ENCODE data around the gene HOXA1. TPM values are rescaled to one million over a fixed set of nuclear protein-coding genes. Genes with fewer than 3 reads are reported as not detected.

The HOXA1 gene
- total and polyA plus RNA-seq, 2 of the 8 experiments (the other 6 are each of a cell fraction or from before 2014, with no cell fraction given), result not detected

DNA sequence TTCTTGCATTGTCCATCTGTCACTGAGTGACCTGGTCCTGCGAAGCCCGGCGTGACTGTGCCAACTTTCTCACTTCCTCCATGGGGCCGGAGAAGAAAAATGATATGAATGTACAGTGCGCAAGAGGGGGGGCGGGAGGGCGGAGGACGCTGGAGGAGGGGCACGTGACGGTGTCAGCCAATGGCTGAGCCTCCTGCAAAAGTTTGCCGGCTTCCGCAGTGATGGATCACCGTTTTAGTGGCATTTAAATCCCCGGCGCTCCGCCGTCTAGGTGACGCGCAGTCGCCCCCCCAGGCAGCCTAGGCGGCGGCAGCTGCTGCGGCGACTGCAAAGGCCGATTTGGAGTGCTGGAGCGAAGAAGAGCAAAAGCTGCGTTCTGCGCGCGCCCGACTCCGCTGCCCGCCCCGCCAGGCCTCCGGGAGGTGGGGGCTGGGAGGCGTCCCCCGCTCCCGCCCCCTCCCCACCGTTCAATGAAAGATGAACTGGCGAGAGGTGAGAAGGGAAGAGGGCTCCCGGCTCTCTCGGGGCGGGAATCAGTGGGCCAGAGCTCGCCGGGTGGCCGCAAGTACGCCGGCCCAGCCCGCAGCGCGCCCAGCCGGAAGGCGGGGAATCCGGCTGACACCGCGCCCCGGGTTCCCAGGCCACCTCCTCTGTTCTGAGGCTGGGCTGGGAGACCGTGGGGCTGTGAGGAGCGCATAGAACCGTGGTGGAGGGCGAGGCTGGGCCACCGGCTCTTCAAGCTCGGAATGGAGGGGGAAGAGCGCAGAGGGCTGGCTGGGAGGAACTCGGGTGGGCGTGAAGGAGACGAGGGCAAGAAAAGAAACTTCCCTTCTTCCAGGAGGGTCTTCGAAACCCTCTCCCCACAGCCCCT lies at the start of gene HOXA1 (continued):
- no peak for TF ChIP-seq GTF2F1 (IDR thresholded peaks at IDR 0.05; ENCODE audit: borderline replicate concordance, low read depth, low read length)
- TF ChIP-seq, protein P1, sequence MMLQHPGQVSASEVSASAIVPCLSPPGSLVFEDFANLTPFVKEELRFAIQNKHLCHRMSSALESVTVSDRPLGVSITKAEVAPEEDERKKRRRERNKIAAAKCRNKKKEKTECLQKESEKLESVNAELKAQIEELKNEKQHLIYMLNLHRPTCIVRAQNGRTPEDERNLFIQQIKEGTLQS (IDR thresholded peaks at IDR 0.05; ENCODE audit: insufficient read depth, low read depth, low read length), result peak; percentile 80
- no peak for TF ChIP-seq TAF1 (IDR thresholded peaks at IDR 0.05; ENCODE audit: low read depth, low read length)
- TF ChIP-seq SIN3A (conservative IDR thresholded peaks at IDR 0.05 in 1 of 2, IDR thresholded peaks at IDR 0.05 in 1 of 2; ENCODE audit: low read depth in 1 of 2, low read length in 2 of 2), result 0 out of 4 replicates have a peak, but pooled peaks of 1 of the 2 experiments have one; percentile 7
- TF ChIP-seq POLR2A (IDR thresholded peaks at IDR 0.05; ENCODE audit: control extremely low read depth in 1 of 2, low read depth in 2 of 2, low read length in 2 of 2), result no peak
- TF ChIP-seq RAD21 (IDR thresholded peaks at IDR 0.05 in 1 of 2, conservative IDR thresholded peaks at IDR 0.05 in 1 of 2; ENCODE audit: low read depth in 2 of 2, low read length in 2 of 2), result peak; percentile 8 to 25; a peak in 2 of 4 replicates
- no peak for TF ChIP-seq CHD1 (IDR thresholded peaks at IDR 0.05; ENCODE audit: low read depth, low read length)
- TF ChIP-seq YY1 (IDR thresholded peaks at IDR 0.05; ENCODE audit: low read depth, low read length), result no peak
- no peak for TF ChIP-seq POLR2AphosphoS5 (IDR thresholded peaks at IDR 0.05; ENCODE audit: low read depth, low read length)
- TF ChIP-seq MAFK (IDR thresholded peaks at IDR 0.05; ENCODE audit: low read depth, low read length), result no peak
- TF ChIP-seq, protein P2, sequence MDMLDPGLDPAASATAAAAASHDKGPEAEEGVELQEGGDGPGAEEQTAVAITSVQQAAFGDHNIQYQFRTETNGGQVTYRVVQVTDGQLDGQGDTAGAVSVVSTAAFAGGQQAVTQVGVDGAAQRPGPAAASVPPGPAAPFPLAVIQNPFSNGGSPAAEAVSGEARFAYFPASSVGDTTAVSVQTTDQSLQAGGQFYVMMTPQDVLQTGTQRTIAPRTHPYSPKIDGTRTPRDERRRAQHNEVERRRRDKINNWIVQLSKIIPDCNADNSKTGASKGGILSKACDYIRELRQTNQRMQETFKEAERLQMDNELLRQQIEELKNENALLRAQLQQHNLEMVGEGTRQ (IDR thresholded peaks at IDR 0.05; ENCODE audit: low read length), result peak; percentile 87
- TF ChIP-seq, protein P3, sequence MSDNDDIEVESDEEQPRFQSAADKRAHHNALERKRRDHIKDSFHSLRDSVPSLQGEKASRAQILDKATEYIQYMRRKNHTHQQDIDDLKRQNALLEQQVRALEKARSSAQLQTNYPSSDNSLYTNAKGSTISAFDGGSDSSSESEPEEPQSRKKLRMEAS (IDR thresholded peaks at IDR 0.05), result no peak
- 0 out of 2 replicates have a peak, but pooled peaks have one; percentile 44 for TF ChIP-seq CREB1 (IDR thresholded peaks at IDR 0.05)
